ENCODE data around the gene IL17D. TPM values are rescaled to one million over a fixed set of nuclear protein-coding genes. Genes with fewer than 3 reads are reported as not detected.

IL17D gene
- total RNA-seq, 3 donors from 2014 or later: 0.73 to 6.7 (median 2.0) TPM

- Histone ChIP-seq H3K9me3 (no peaks in the 10 kb centered on the region), H3K4me1 (peaks cover 0 to 3% of the 10 kb centered on the region in 2 donors), H3K36me3 (no peaks in the 10 kb centered on the region), H3K27me3 (peaks cover 6 to 13% of the 10 kb centered on the region in 2 donors), H3K27ac (no peak overlapping the region), H3K4me3 (peak overlapping the region in 2 of 3 donors; percentile 24 to 59)
- TF ChIP-seq POLR2A (IDR thresholded peaks at IDR 0.05) (no peak), CTCF (IDR thresholded peaks at IDR 0.05) (no peak)
- no peak for DNase-seq (ENCODE audit: low spot score in 2 of 2)
- intact Hi-C loops (cut with DNase I; ENCODE audit: low total_unique reads): no loop called here
Measured at GRCh38 chr13:20721058-20721453, 17.6 kb downstream of the IL17D start.

- Histone ChIP-seq H3K9me3 (no peaks in the 10 kb centered on the region), H3K27me3 (peaks cover 6 to 13% of the 10 kb centered on the region in 2 donors), H3K4me3 (peak overlapping the region; percentile 24 to 59 (median 27)), H3K27ac (no peak overlapping the region), H3K36me3 (no peaks in the 10 kb centered on the region), H3K4me1 (peaks cover 0 to 3% of the 10 kb centered on the region in 2 donors)
- no peak for DNase-seq (ENCODE audit: low spot score in 2 of 2)
- intact Hi-C loops (cut with DNase I; ENCODE audit: low total_unique reads): no loop called here
- no peak for TF ChIP-seq POLR2A (IDR thresholded peaks at IDR 0.05)
- TF ChIP-seq POLR2AphosphoS5 (IDR thresholded peaks at IDR 0.05): no peak
- no peak for TF ChIP-seq CTCF (IDR thresholded peaks at IDR 0.05)
Measured at GRCh38 chr13:20721454-20722357, 18.2 kb downstream of the IL17D start.

GRCh38 chr13:20727856-20728255 is 24.4 kb downstream of the IL17D start:
- Histone ChIP-seq H3K4me3 (no peak overlapping the region), H3K27me3 (no peaks in the 10 kb centered on the region), H3K4me1 (no peaks in the 10 kb centered on the region), H3K36me3 (no peaks in the 10 kb centered on the region), H3K27ac (no peak overlapping the region), H3K9me3 (no peaks in the 10 kb centered on the region)
- no peak for DNase-seq (ENCODE audit: low spot score in 2 of 2)
- TF ChIP-seq POLR2A (IDR thresholded peaks at IDR 0.05) (no peak), CTCF (IDR thresholded peaks at IDR 0.05) (no peak), POLR2AphosphoS5 (IDR thresholded peaks at IDR 0.05) (no peak)
- intact Hi-C loops (cut with DNase I; ENCODE audit: low total_unique reads): no loop called here

DNA sequence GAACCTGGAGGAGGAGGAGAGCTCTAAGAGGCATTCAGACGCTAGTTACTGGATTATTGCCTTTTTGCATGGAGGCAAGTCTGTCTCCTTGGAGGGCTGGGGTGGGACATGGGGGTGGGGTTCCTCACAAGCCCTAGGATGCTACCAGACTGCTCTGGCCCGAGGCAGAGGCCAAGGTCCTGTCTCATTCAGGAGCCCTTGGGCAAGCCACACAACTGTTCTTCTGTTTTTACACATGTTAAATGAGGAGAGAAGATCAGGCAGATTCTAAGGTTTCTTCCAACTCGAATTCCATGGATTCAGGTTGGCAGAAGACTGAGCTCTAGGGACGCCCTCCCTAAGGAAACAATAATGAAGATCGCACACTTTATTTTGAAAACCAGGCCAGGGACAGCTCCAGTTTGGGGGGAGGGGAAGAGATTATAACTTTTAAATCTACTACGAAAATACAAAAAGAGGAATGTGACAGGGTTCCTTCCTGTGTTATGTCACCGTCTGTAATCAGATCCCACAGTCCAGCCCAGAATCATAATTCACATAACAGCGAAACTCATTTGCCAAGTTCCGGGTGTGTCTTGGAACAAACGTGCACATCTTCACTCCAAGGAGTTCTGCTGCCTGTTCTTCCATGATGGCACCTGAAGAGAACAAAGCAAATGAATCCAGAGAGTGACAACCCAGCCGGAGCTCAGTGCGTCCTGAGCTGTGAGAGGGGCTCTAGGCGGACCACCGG is 25.2 kb downstream of the IL17D start:
- H3K4me1 ChIP-seq: no peaks in the 10 kb centered on the region
- intact Hi-C loops (cut with DNase I; ENCODE audit: low total_unique reads): no loop called here
- H3K27me3 ChIP-seq: no peaks in the 10 kb centered on the region
- H3K9me3 ChIP-seq: no peaks in the 10 kb centered on the region
- TF ChIP-seq POLR2AphosphoS5 (IDR thresholded peaks at IDR 0.05) (no peak), POLR2A (IDR thresholded peaks at IDR 0.05) (no peak), CTCF (IDR thresholded peaks at IDR 0.05) (no peak)
- H3K4me3 ChIP-seq: no peak overlapping the region
- no peak for DNase-seq (ENCODE audit: low spot score in 2 of 2)
- no peaks in the 10 kb centered on the region for H3K36me3 ChIP-seq
- no peak overlapping the region for H3K27ac ChIP-seq
